Measurements from ENCODE around the gene MUC5B.

DNA sequence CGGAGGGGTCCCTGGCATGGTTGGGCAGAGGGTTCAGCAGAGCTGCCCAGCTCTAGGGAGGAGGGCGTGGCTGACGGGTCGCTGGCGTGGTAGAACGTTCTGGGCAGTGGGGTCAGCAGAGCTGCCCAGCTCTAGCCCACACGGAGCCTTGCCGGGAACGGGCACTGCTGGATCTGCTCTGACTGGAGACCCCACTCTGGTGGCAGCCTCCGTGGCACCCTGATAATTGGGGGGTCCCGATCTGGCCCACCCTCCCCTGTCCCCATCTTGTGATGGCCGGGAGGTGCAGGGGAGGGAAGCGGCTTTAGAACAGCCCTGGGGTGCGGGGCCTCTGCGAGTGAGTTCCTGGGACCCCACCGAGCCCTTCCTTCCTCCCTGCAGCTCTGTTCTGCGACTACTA is 43.2 kb upstream of the MUC5B start:
- no peak for TF ChIP-seq CTCF (IDR thresholded peaks at IDR 0.05)
- no peak for TF ChIP-seq POLR2A (IDR thresholded peaks at IDR 0.05)

Measured in esophagus squamous epithelium (tissue), 4 donors.